Liver (tissue), 9 donors: Measurements from ENCODE around the gene BUB3. TPM values are rescaled to one million over a fixed set of nuclear protein-coding genes. Genes with fewer than 3 reads are reported as not detected.
"Not testable (repeated sequence)": the region's sequence is repeated elsewhere in the genome, so short reads cannot be mapped to it uniquely, and the experiment has no call there.

Experiments used
- DNase-seq: peaks from one replicate; pipeline ENCODE4 v3.0.0-alpha.2; 2017; ENCODE audit warnings: low spot score
- H3K27ac ChIP-seq, 2 donors: one replicate each; pipeline ENCODE4 v1.7.0; 2013; ENCODE audit warnings: inconsistent platforms in 2 of 2, low read length in 2 of 2, control low read depth in 1 of 2, low read depth in 1 of 2, mild to moderate bottlenecking in 1 of 2
- H3K27me3 ChIP-seq, 4 donors: one replicate each; pipeline versions ENCODE4 v1.6.1 to v1.7.0; 2013; ENCODE audit warnings: low read length in 3 of 4, inconsistent platforms in 1 of 4, mild to moderate bottlenecking in 1 of 4, moderate library complexity in 1 of 4; ENCODE audit not compliant: control insufficient read depth in 4 of 4, insufficient read depth in 4 of 4
- H3K36me3 ChIP-seq, 4 donors: one replicate each; pipeline versions ENCODE4 v1.6.1 to v1.7.0; 2013; ENCODE audit warnings: low read length in 3 of 4, mild to moderate bottlenecking in 3 of 4, low read depth in 1 of 4, moderate library complexity in 1 of 4; ENCODE audit not compliant: control insufficient read depth in 4 of 4, insufficient read depth in 3 of 4
- H3K4me1 ChIP-seq, 4 donors: one replicate each; pipeline versions ENCODE4 v1.6.1 to v1.7.0; 2013; ENCODE audit warnings: low read length in 3 of 4, mild to moderate bottlenecking in 3 of 4, moderate library complexity in 1 of 4; ENCODE audit not compliant: control insufficient read depth in 4 of 4, insufficient read depth in 4 of 4
- H3K4me3 ChIP-seq, 3 donors: one replicate each; pipeline versions ENCODE4 v1.6.1 to v1.7.0; 2013; ENCODE audit warnings: low read length in 3 of 3, control low read depth in 1 of 3, low read depth in 1 of 3, mild to moderate bottlenecking in 1 of 3
- H3K9ac ChIP-seq, 2 donors: one replicate each; pipeline ENCODE4 v1.7.0; 2013; ENCODE audit warnings: low read length in 2 of 2, mild to moderate bottlenecking in 2 of 2, moderate library complexity in 2 of 2, control low read depth in 1 of 2, low read depth in 1 of 2
- H3K9me3 ChIP-seq, 4 donors: one replicate each; pipeline versions ENCODE4 v1.6.1 to v1.7.0; 2013; ENCODE audit warnings: low read length in 3 of 4; ENCODE audit not compliant: control insufficient read depth in 4 of 4
- FOXA1 ChIP-seq: IDR thresholded peaks from 2 replicates; pipeline ENCODE4 v1.6.1; 2016; ENCODE audit warnings: antibody characterized with exemption
- JUND ChIP-seq, 2 donors: IDR thresholded peaks; 2 replicates each; pipeline ENCODE4 v1.6.1; 2016; ENCODE audit warnings: antibody characterized with exemption in 2 of 2
- NR2F2 ChIP-seq: IDR thresholded peaks from 2 replicates; pipeline ENCODE4 v1.6.1; 2016; ENCODE audit warnings: antibody characterized with exemption
- RAD21 ChIP-seq, 2 donors: IDR thresholded peaks; 2 replicates each; pipeline ENCODE4 v1.6.1; 2016; ENCODE audit warnings: antibody characterized with exemption in 2 of 2, mild to moderate bottlenecking in 2 of 2
- RXRA ChIP-seq, 2 donors: IDR thresholded peaks; 2 replicates each; pipeline ENCODE4 v1.6.1; 2017 to 2018; ENCODE audit warnings: antibody characterized with exemption in 2 of 2, mild to moderate bottlenecking in 1 of 2
- SP1 ChIP-seq: IDR thresholded peaks from 2 replicates; pipeline ENCODE4 v1.6.1; 2018; ENCODE audit warnings: antibody characterized with exemption, mild to moderate bottlenecking
- TAF1 ChIP-seq: conservative IDR thresholded peaks from 2 replicates; pipeline ENCODE4 v1.6.1; 2016; ENCODE audit warnings: antibody characterized with exemption, mild to moderate bottlenecking
- YY1 ChIP-seq: IDR thresholded peaks from 2 replicates; pipeline ENCODE4 v1.6.1; 2016; ENCODE audit warnings: antibody characterized with exemption, mild to moderate bottlenecking
- WGBS: extraction: QIAGEN DNeasy Blood & Tissue Kit; methylation state at CpG from one replicate; pipeline ENCODE4 v1.1.7; 2013; 5-methylcytosine and 5-hydroxymethylcytosine counted together
- polyA plus RNA-seq, 2 donors: library from polyadenylated mRNA; stranded (reverse) in 1 of 2; unstranded in 1 of 2; fragments of 200-250 nt in 1 of 2; fragments of >200 nt in 1 of 2; fragmentation: Nextera tagmentation in 1 of 2; extraction: Ambion mirVana in 1 of 2; gene quantifications; one replicate each; pipeline versions ENCODE4 v1.2.1 to v1.2.3, GENCODE V29; 2013 to 2015
- total RNA-seq, 2 donors: library from RNA; depleted of rRNA; stranded (reverse); fragments of >200 nt; gene quantifications; one replicate each; pipeline ENCODE4 v1.2.3, GENCODE V29; 2014
- TF ChIP-seq, protein P1 (sequence below): IDR thresholded peaks from 2 replicates; pipeline ENCODE4 v1.6.1; 2016; ENCODE audit warnings: antibody characterized with exemption
- TF ChIP-seq, protein P2 (sequence below): IDR thresholded peaks from 2 replicates; pipeline ENCODE4 v1.6.1; 2016; ENCODE audit warnings: antibody characterized with exemption
- TF ChIP-seq, protein P3 (sequence below): IDR thresholded peaks from 2 replicates; pipeline ENCODE4 v1.6.1; 2016; ENCODE audit warnings: antibody characterized with exemption, mild to moderate bottlenecking
- TF ChIP-seq, protein P4 (sequence below): fragments of 150-350 bp; IDR thresholded peaks from 2 replicates; pipeline ENCODE4 v1.5.1; 2017; ENCODE audit warnings: improper control_type of control experiment, low read depth, low read length; ENCODE audit not compliant: missing input control
- donor health status: healthy.
- donor health status: healthy.
- donor health status: healthy.
- donor health status: healthy.
- donor health status: healthy.

Gene BUB3
- total and polyA plus RNA-seq, 4 donors: 27.1 to 90.9 (median 41.6) TPM

DNA sequence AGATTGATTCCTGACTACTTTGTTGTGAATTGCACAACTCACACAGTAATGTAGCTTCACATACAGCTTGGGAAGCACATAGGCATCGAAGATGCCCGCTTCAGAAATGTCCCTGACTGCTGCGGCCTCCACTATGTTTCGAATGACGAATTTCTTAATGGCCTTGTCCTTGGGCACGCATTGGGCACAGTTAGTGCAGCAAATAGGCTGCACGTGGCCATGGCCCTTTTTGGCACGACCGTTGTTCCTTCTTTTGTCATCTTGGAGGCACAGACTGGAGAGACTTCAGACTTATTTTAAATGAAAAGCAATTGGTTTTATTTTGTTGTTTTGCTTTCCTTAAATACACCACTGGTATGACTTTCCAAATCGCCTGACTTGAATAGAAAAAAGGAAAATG is 17.4 kb downstream of the BUB3 start:
- H3K4me1 ChIP-seq, H3K36me3 ChIP-seq, H3K9ac ChIP-seq, H3K27me3 ChIP-seq, DNase-seq, H3K4me3 ChIP-seq, H3K9me3 ChIP-seq, H3K27ac ChIP-seq: not testable (repeated sequence)
- WGBS: 98% methylated on average over 10 of the region's 10 CpGs

DNA sequence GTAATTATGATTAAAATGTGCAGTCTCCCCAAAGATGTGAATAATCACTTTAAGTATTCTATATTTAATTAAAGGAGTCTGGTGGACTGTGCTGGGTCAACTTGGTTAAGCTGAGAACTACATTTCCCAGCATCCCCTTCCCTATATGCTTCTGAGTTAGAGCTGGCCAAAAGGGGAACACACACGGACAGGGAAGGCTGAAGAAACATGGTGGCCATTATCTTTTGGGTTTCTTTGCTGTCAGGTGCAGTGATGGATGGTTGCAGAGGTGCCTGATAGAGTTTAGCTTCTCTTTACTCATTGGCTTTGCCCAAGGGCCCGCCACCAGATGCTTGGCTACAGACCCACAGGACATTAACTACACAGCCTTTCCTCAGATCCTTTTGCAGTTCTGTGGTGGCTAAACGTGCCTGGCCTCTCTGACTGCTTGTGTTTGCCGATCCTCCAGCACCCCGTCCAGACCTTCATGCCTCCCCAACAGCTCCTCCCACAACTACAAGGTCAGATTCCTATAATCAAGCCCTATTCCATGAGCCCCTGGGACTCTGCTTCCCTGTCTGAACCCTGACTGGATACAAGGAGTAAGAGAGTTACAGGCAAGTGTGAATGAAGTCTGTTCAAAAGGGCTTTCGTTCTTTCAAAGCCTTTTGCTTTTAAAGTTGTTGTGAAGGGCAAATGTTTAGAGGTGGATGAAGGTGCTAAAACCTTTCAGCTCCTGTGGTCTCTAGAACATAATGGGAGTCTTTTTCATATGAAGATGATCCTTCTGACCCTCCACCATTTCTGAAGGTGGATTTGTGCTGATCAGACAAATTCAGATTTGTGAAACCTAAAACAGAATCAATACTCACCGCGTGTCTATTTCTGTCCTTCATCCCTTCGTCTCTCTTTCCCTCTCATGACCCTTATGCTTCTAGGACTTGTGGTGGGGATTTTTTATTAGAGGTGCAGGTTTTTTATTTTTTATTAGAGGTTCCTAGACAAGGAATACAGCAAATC is 21.5 kb downstream of the BUB3 start:
- TF ChIP-seq RXRA (IDR thresholded peaks at IDR 0.05) (no peak), JUND (IDR thresholded peaks at IDR 0.05) (no peak), SP1 (no peak), NR2F2 (no peak), TAF1 (no peak), RAD21 (IDR thresholded peaks at IDR 0.05) (no peak), FOXA1 (no peak)
- TF ChIP-seq, protein P1, sequence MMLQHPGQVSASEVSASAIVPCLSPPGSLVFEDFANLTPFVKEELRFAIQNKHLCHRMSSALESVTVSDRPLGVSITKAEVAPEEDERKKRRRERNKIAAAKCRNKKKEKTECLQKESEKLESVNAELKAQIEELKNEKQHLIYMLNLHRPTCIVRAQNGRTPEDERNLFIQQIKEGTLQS: no peak
- TF ChIP-seq, protein P2, sequence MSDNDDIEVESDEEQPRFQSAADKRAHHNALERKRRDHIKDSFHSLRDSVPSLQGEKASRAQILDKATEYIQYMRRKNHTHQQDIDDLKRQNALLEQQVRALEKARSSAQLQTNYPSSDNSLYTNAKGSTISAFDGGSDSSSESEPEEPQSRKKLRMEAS: no peak
- H3K9me3 ChIP-seq: no peaks in the 10 kb centered on the region
- peaks cover 0 to 2% (median 0%) of the 10 kb centered on the region in 4 donors for H3K4me1 ChIP-seq
- 82% methylated on average over 9 of the region's 9 CpGs for WGBS
- no peak overlapping the region for H3K27ac ChIP-seq
- H3K36me3 ChIP-seq: peaks cover 0 to 3% (median 0%) of the 10 kb centered on the region in 4 donors
- no peak overlapping the region for H3K9ac ChIP-seq
- H3K27me3 ChIP-seq: no peaks in the 10 kb centered on the region
- no peak overlapping the region for H3K4me3 ChIP-seq
- no peak for DNase-seq

DNA sequence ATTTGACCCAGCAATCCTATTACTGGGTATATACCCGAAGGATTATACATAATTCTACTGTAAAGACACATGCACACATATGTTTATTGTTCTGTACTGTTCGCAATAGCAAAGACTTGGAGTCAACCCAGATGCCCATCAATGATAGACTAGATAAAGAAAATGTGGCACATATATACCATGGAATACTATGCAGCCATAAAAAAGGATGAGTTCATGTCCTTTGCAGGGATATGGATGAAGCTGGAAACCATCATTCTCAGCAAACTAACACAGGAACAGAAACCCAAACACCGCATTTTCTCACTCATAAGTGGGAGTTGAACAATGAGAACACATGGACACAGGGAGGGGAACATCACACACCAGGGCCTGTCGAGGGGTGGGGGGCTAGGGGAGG is 24.2 kb downstream of the BUB3 start:
- H3K9me3 ChIP-seq, H3K9ac ChIP-seq, H3K27me3 ChIP-seq, H3K4me1 ChIP-seq, DNase-seq, H3K27ac ChIP-seq, H3K36me3 ChIP-seq, H3K4me3 ChIP-seq: not testable (repeated sequence)
- WGBS: 91% methylated on average over 4 of the region's 4 CpGs

DNA sequence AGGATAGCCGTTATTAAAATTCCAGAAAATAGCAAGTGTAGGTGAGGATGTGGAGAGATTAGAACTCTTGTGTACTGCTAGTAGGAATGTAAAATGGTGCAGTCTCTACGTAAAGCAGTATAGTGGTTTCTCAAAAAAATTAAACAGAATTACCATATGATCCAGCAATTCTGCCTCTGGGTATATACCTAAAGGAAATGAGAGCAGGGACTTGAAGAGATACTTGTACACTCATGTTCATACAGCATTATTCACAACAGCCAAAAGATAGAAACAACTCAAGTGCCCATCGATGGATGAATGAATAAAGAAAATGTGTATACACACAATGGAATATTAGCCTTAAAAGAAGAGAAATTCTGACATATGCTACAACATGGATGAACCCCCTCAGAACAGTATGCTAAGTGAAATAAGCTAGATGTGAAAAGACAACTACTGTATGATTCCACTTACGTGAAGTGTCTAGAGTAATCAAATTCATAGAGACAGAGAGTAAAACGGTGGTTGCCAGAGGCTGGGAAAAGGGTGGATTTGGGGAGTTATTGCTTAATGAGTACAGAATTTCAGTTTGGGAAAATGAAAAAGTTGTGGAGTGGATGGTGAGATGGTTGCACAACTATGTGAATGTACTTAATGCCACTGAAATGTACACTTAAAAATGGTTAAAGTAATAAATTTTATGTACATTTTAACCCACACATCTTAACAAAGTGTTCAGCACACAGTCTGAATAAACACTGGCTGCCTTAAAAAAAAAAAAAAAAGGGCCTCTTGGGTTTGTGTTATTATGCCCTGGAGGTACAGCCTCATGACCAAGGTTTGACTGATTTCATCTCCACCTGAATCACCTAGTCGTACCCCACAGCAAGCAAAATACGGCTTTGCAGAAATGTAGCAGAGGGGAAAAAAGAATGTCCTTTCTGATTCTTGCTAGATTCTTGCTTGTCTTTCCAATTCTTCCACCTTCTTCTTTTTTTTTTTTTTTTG is 26.2 kb downstream of the BUB3 start:
- peaks cover 0 to 3% (median 0%) of the 10 kb centered on the region in 4 donors for H3K36me3 ChIP-seq
- no peak overlapping the region for H3K27ac ChIP-seq
- H3K9ac ChIP-seq: no peak overlapping the region
- WGBS: 95% methylated on average over 7 of the region's 7 CpGs
- DNase-seq: no peak
- no peaks in the 10 kb centered on the region for H3K4me1 ChIP-seq
- H3K4me3 ChIP-seq: no peak overlapping the region
- H3K27me3 ChIP-seq: no peaks in the 10 kb centered on the region
- H3K9me3 ChIP-seq: peaks cover 0 to 4% (median 2%) of the 10 kb centered on the region in 4 donors
- TF ChIP-seq TAF1 (no peak), YY1 (no peak)
- TF ChIP-seq, protein P3, sequence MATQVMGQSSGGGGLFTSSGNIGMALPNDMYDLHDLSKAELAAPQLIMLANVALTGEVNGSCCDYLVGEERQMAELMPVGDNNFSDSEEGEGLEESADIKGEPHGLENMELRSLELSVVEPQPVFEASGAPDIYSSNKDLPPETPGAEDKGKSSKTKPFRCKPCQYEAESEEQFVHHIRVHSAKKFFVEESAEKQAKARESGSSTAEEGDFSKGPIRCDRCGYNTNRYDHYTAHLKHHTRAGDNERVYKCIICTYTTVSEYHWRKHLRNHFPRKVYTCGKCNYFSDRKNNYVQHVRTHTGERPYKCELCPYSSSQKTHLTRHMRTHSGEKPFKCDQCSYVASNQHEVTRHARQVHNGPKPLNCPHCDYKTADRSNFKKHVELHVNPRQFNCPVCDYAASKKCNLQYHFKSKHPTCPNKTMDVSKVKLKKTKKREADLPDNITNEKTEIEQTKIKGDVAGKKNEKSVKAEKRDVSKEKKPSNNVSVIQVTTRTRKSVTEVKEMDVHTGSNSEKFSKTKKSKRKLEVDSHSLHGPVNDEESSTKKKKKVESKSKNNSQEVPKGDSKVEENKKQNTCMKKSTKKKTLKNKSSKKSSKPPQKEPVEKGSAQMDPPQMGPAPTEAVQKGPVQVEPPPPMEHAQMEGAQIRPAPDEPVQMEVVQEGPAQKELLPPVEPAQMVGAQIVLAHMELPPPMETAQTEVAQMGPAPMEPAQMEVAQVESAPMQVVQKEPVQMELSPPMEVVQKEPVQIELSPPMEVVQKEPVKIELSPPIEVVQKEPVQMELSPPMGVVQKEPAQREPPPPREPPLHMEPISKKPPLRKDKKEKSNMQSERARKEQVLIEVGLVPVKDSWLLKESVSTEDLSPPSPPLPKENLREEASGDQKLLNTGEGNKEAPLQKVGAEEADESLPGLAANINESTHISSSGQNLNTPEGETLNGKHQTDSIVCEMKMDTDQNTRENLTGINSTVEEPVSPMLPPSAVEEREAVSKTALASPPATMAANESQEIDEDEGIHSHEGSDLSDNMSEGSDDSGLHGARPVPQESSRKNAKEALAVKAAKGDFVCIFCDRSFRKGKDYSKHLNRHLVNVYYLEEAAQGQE: no peak
- TF ChIP-seq, protein P4, sequence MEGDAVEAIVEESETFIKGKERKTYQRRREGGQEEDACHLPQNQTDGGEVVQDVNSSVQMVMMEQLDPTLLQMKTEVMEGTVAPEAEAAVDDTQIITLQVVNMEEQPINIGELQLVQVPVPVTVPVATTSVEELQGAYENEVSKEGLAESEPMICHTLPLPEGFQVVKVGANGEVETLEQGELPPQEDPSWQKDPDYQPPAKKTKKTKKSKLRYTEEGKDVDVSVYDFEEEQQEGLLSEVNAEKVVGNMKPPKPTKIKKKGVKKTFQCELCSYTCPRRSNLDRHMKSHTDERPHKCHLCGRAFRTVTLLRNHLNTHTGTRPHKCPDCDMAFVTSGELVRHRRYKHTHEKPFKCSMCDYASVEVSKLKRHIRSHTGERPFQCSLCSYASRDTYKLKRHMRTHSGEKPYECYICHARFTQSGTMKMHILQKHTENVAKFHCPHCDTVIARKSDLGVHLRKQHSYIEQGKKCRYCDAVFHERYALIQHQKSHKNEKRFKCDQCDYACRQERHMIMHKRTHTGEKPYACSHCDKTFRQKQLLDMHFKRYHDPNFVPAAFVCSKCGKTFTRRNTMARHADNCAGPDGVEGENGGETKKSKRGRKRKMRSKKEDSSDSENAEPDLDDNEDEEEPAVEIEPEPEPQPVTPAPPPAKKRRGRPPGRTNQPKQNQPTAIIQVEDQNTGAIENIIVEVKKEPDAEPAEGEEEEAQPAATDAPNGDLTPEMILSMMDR: no peak
- TF ChIP-seq, protein P2: no peak
